Loucy (cell line): ENCODE data around the gene DNAJC17.
A peak's percentile ranks its signal among the peaks of the same experiment; 100 is the strongest.

ENCODE experiments used
- H2AFZ ChIP-seq: fragments of 200-600 bp; sonication (generic); 2 replicates; pipeline ENCODE4 v1.6.0; 2016; ENCODE audit warnings: antibody characterized with exemption, mild to moderate bottlenecking, low read length, moderate library complexity
- H3F3A ChIP-seq: fragments of 200-600 bp; 2 replicates; pipeline ENCODE4 v1.6.0; 2016; ENCODE audit warnings: antibody characterized with exemption, low read depth, mild to moderate bottlenecking
- H3K27me3 ChIP-seq: fragments of 200-600 bp; sonication (generic); 2 replicates; pipeline ENCODE4 v1.6.1; 2014; ENCODE audit warnings: low read length, mild to moderate bottlenecking; ENCODE audit not compliant: insufficient read depth, poor library complexity, severe bottlenecking
- H3K36me3 ChIP-seq: fragments of 200-600 bp; sonication (generic); 2 replicates; pipeline ENCODE4 v1.6.1; 2016; ENCODE audit warnings: low read length; ENCODE audit not compliant: insufficient read depth
- H3K4me1 ChIP-seq: fragments of 200-600 bp; sonication (generic); 2 replicates; pipeline ENCODE4 v1.5.1; 2014; ENCODE audit warnings: low read length, mild to moderate bottlenecking; ENCODE audit not compliant: insufficient read depth, poor library complexity, severe bottlenecking
- H3K4me2 ChIP-seq: fragments of 200-600 bp; sonication (generic); 2 replicates; pipeline ENCODE4 v1.6.0; 2014; ENCODE audit warnings: antibody characterized with exemption, low read length, low read depth, mild to moderate bottlenecking; ENCODE audit not compliant: poor library complexity, severe bottlenecking
- H3K4me3 ChIP-seq: fragments of 200-600 bp; sonication (generic); 2 replicates; pipeline ENCODE4 v1.5.1; 2014; ENCODE audit warnings: low read length, mild to moderate bottlenecking, mixed read lengths; ENCODE audit not compliant: poor library complexity, severe bottlenecking
- H3K79me2 ChIP-seq: fragments of 200-600 bp; sonication (generic); 2 replicates; pipeline ENCODE4 v1.6.1; 2014; ENCODE audit warnings: low read length; ENCODE audit not compliant: insufficient read depth
- H3K9ac ChIP-seq: fragments of 200-600 bp; sonication (generic); 2 replicates; pipeline ENCODE4 v1.6.0; 2014; ENCODE audit warnings: mild to moderate bottlenecking, low read depth, low read length, moderate library complexity; ENCODE audit not compliant: poor library complexity, severe bottlenecking
- H3K9me2 ChIP-seq: fragments of 200-600 bp; sonication (generic); replicated peaks from 2 replicates; pipeline ENCODE4 v1.6.1; 2016; ENCODE audit warnings: low read depth, low read length, mixed read lengths
- H3K9me3 ChIP-seq: fragments of 200-600 bp; sonication (generic); 2 replicates; pipeline ENCODE4 v1.6.1; 2014; ENCODE audit warnings: mild to moderate bottlenecking, antibody characterized with exemption, low read length, low read depth; ENCODE audit not compliant: insufficient read depth
- H4K20me1 ChIP-seq: fragments of 200-600 bp; sonication (generic); 2 replicates; pipeline ENCODE4 v1.6.0; 2014; ENCODE audit warnings: antibody characterized with exemption, low read length, mild to moderate bottlenecking; ENCODE audit not compliant: insufficient read depth, poor library complexity, severe bottlenecking
- CTCF ChIP-seq: fragments of 200-600 bp; sonication (generic); conservative IDR thresholded peaks from 2 replicates; pipeline ENCODE4 v1.5.1; 2014; ENCODE audit warnings: mild to moderate bottlenecking, antibody characterized with exemption, low read length
- EZH2phosphoT487 ChIP-seq: fragments of 200-600 bp; IDR thresholded peaks from 2 replicates; pipeline ENCODE4 v1.6.1; 2018; ENCODE audit warnings: antibody characterized with exemption, mild to moderate bottlenecking, moderate library complexity, borderline replicate concordance

Gene DNAJC17

GRCh38 chr15:40838756-40839155, 31.5 kb upstream of the DNAJC17 start:
- H3K36me3 ChIP-seq, result no peaks in the 10 kb centered on the region
- H3K4me3 ChIP-seq, result no peak overlapping the region
- peak overlapping the region; percentile 9; the same call in 1 of the 2 replicates for H2AFZ ChIP-seq
- H3K79me2 ChIP-seq, result no peaks in the 10 kb centered on the region
- no peak overlapping the region for H3K4me2 ChIP-seq
- H3K9ac ChIP-seq, result no peak overlapping the region
- H3K27me3 ChIP-seq, result no peaks in the 10 kb centered on the region
- H3F3A ChIP-seq, result no peaks in the 10 kb centered on the region
- TF ChIP-seq CTCF (no peak), EZH2phosphoT487 (no peak)
- H3K9me2 ChIP-seq, result no peaks in the 10 kb centered on the region
- no peaks in the 10 kb centered on the region for H4K20me1 ChIP-seq
- H3K4me1 ChIP-seq, result no peaks in the 10 kb centered on the region
- no peaks in the 10 kb centered on the region for H3K9me3 ChIP-seq

GRCh38 chr15:40836020-40836419, 28.7 kb upstream of the DNAJC17 start:
- Histone ChIP-seq H3K9ac (no peak overlapping the region), H3K9me3 (no peaks in the 10 kb centered on the region), H3K79me2 (no peaks in the 10 kb centered on the region), H3K4me2 (no peak overlapping the region), H3F3A (no peaks in the 10 kb centered on the region), H3K4me1 (no peaks in the 10 kb centered on the region), H3K9me2 (no peaks in the 10 kb centered on the region), H3K4me3 (no peak overlapping the region), H4K20me1 (no peaks in the 10 kb centered on the region), H3K36me3 (no peaks in the 10 kb centered on the region), H3K27me3 (no peaks in the 10 kb centered on the region), H2AFZ (peak overlapping the region; percentile 72)
- TF ChIP-seq CTCF (no peak), EZH2phosphoT487 (no peak)

- H3K36me3 ChIP-seq, result no peaks in the 10 kb centered on the region
- no peaks in the 10 kb centered on the region for H3F3A ChIP-seq
- H3K9me2 ChIP-seq, result no peaks in the 10 kb centered on the region
- no peaks in the 10 kb centered on the region for H3K9me3 ChIP-seq
- H3K9ac ChIP-seq, result no peak overlapping the region
- no peaks in the 10 kb centered on the region for H3K4me1 ChIP-seq
- no peak overlapping the region for H3K4me3 ChIP-seq
- no peaks in the 10 kb centered on the region for H3K27me3 ChIP-seq
- H2AFZ ChIP-seq, result no peak overlapping the region
- H3K79me2 ChIP-seq, result no peaks in the 10 kb centered on the region
- no peak overlapping the region for H3K4me2 ChIP-seq
- no peaks in the 10 kb centered on the region for H4K20me1 ChIP-seq
- TF ChIP-seq CTCF, result no peak
- no peak for TF ChIP-seq EZH2phosphoT487
These were observed 25.6 kb upstream of the DNAJC17 start for GRCh38 chr15:40832903-40833302.
